ENCODE measurements around the gene TICAM1.

TICAM1 gene

GRCh38 chr19:4831304-4831978, at the start of gene TICAM1:
TICAM1 (minus strand) TSS chr19:4831712; CDS start chr19:4818377, 13,335 bp downstream.
- TF ChIP-seq ZFX (IDR thresholded peaks at IDR 0.05) (no peak; the same call in 1 of the 2 replicates), CTCF (conservative IDR thresholded peaks at IDR 0.05) (no peak)
- H3K27ac ChIP-seq, result peak within 1 kb of the TSS; percentile 81

DNA sequence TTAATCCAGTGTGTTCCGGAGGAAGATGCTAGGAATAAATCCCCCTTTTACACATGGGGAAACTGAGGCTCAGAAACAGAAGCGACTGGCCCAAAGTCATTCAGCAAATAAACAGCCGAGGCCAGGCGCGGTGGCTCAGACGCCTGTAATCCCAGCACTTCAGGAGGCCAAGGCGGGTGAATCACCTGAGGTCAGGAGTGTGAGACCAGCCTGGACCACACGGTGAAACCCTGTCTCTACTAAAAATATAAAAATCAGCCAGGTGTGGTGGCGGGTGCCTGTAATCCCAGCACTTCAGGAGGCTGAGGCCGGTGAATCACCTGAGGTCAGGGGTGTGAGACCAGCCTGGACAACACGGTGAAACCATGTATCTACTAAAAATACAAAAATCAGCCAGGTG, 47.5 kb upstream of the TICAM1 start:
- TF ChIP-seq CTCF (conservative IDR thresholded peaks at IDR 0.05) (no peak), ZFX (IDR thresholded peaks at IDR 0.05) (no peak)
- no peak overlapping the region for H3K27ac ChIP-seq

GRCh38 chr19:4878491-4878968, 47.0 kb upstream of the TICAM1 start:
- TF ChIP-seq CTCF (conservative IDR thresholded peaks at IDR 0.05) (no peak), ZFX (IDR thresholded peaks at IDR 0.05) (no peak)

DNA sequence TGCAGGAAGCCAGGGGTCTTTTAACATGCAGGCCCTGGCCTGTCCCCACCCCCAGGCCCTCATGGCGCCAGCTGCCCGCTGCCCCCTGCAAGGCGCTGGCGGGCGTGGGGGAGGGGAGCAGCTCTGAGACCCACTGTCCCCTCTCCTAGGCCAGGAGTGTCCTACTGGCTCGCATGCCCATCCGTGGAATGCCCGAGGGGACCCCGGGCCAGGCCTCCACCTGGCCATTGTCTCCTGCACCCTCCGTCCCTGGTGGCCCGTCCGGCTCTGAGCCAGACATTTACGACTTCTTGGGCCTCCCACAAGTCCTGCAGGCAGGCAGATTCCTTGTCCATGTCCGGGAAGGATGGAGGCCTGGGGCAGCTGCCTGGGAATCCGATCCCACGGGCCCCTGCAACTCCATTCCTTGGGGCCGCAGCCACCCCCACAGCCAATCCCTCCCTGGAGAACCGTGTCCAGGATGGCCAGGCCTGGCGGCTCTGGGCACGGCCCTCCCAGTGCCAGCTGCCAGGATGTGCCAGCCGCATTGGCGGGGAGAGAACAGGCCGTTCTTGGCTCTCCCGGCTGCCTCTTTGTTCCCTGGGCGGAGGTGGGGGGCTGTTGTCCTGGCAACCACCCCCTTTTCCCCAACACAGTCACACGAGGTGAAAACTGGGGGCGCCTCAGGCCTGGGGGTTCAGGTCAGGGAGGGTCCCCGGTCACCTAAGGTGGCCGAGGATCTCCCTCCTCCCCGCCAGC, 46.4 kb upstream of the TICAM1 start:
- TF ChIP-seq ZFX (IDR thresholded peaks at IDR 0.05) (no peak), CTCF (conservative IDR thresholded peaks at IDR 0.05) (no peak)
- no peak overlapping the region for H3K27ac ChIP-seq

More at GRCh38 chr19:4878491-4878968, 47.0 kb upstream of the TICAM1 start:
- H3K27ac ChIP-seq, result no peak overlapping the region

DNA sequence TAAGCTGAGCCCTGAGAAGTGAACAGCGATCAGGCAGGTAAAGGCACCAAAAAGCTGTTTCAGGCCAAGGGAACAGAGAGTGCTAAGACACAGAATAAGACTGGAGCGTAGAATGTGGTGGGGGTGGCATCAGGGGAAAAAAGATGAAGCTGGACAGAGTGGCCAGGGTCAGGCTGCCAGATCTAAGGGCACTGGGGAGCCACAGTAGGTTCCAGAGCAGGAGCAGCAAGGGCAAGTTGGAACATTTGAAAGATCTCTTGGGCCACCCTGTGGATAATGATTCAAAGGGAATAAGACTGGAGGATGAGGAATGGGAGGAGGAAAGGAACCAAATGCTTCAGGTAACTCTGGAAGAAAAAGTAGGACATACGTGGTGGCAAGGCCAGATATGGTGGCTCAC, 42.4 kb upstream of the TICAM1 start:
- H3K27ac ChIP-seq, result no peak overlapping the region
- no peak for TF ChIP-seq ZFX (IDR thresholded peaks at IDR 0.05)
- no peak for TF ChIP-seq CTCF (conservative IDR thresholded peaks at IDR 0.05)

DNA sequence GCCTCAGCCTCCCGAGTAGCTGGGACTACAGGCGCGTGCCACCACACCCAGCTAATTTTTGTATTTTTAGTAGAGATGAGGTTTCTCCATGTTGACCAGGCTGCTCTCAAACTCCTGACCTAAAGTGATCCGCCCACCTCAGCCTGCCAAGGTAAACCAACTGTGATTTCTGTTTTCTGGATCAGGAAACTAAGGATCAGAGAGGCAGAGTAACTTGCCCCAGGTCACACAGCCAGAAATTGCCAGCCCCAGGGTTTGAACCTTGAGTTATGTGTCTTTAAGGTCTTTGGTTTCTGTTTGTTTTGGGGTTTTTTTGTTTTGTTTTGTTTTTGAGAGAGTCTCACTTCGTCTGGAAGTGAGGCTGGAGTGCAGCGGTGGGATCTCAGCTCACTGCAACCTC, 40.2 kb upstream of the TICAM1 start:
- no peak overlapping the region for H3K27ac ChIP-seq
- TF ChIP-seq CTCF (conservative IDR thresholded peaks at IDR 0.05) (no peak), ZFX (IDR thresholded peaks at IDR 0.05) (no peak)

DNA sequence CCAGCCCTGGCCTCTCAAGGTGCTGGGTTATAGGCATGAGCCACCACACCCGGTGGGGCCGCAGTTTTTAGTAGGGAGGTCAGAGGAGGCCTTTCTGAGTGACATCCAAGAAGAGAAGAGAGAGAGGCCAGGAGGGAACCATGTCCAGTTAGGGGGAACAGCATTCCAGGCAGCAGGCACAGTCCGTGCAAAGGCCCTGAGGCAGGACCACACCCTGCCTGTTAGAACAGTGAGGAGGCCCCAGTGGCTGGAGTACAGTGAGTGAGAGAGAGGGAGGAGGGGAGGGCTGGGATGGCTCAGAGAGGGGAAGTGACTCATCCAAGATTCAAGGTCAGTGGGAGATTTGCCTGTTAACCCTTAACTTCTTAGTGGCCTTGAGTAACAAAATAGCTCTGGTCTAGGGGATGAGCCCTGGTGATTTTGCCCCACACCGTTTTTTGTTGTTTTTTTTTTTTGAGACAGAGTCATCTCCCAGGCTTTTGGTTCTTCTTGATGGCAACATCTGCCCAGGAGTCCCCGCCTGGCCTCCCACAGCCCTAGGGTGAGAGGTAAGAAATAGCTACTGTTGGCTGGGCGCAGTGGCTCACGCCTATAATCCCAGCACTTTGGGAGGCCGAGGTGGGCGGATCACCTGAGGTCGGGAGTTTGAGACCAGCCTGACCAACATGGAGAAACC, 38.7 kb upstream of the TICAM1 start:
- no peak overlapping the region for H3K27ac ChIP-seq
- TF ChIP-seq CTCF (conservative IDR thresholded peaks at IDR 0.05) (no peak), ZFX (IDR thresholded peaks at IDR 0.05) (no peak)

Data from C4-2B (cell line).